Measurements from ENCODE around the gene ZNF444.

- TF ChIP-seq CTCF (optimal IDR thresholded peaks at IDR 0.05 in 1 of 3, IDR thresholded peaks at IDR 0.05 in 1 of 3, conservative IDR thresholded peaks at IDR 0.05 in 1 of 3; ENCODE audit: extremely low read depth in 1 of 3, insufficient read depth in 2 of 3, low read length in 3 of 3), result no peak
- TF ChIP-seq EZH2 (IDR thresholded peaks at IDR 0.05; ENCODE audit: low read length), result no peak
These were observed 29.2 kb downstream of the ZNF444 start for GRCh38 chr19:56170261-56170660.

Data from keratinocyte (primary cell).